NCI-H2171 treated with DMSO at 0.1 percent for 48 hours (cell line): ENCODE results near the gene CDKN3.
"Not testable (repeated sequence)": the region's sequence is repeated elsewhere in the genome, so short reads cannot be mapped to it uniquely, and the experiment has no call there.

Source experiments
- DNase-seq: peaks from one replicate; lab custom pipeline; 2025; lab: John Stamatoyannopoulos, UW

CDKN3 gene

GRCh38 chr14:54370323-54371198 is 26.2 kb upstream of the CDKN3 start:
- no peak for DNase-seq

- no peak for DNase-seq
Observed at GRCh38 chr14:54374117-54374884, 22.5 kb upstream of the CDKN3 start.

- DNase-seq = no peak
Observed at GRCh38 chr14:54377501-54377900, 19.3 kb upstream of the CDKN3 start.

GRCh38 chr14:54378893-54379292 is 17.9 kb upstream of the CDKN3 start:
- not testable (repeated sequence) for DNase-seq

GRCh38 chr14:54380558-54380957 is 16.2 kb upstream of the CDKN3 start:
- DNase-seq = not testable (repeated sequence)

GRCh38 chr14:54381821-54382220 is 15.0 kb upstream of the CDKN3 start:
- no peak for DNase-seq

GRCh38 chr14:54383835-54384234 is 13.0 kb upstream of the CDKN3 start:
- DNase-seq = no peak

GRCh38 chr14:54385556-54385955 is 11.3 kb upstream of the CDKN3 start:
- DNase-seq = no peak

- DNase-seq = no peak
Observed at GRCh38 chr14:54387328-54387727, 9.5 kb upstream of the CDKN3 start.

GRCh38 chr14:54392131-54392859 is 4.5 kb upstream of the CDKN3 start:
- no peak for DNase-seq

GRCh38 chr14:54392986-54393884 is 3.6 kb upstream of the CDKN3 start:
- not testable (repeated sequence) for DNase-seq

- DNase-seq = no peak
Observed at GRCh38 chr14:54394596-54394995, 2.2 kb upstream of the CDKN3 start.

GRCh38 chr14:54395284-54395683 is 1.5 kb upstream of the CDKN3 start:
- no peak for DNase-seq

- DNase-seq = no peak
Observed at GRCh38 chr14:54395716-54396115, 1.1 kb upstream of the CDKN3 start.

GRCh38 chr14:54396183-54396492 is 669 bp upstream of the CDKN3 start:
- no peak for DNase-seq

GRCh38 chr14:54399560-54399959 is 2.8 kb downstream of the CDKN3 start:
- DNase-seq = no peak

GRCh38 chr14:54403401-54404005 is 6.7 kb downstream of the CDKN3 start:
- DNase-seq = not testable (repeated sequence)

- DNase-seq = no peak
Observed at GRCh38 chr14:54410215-54410614, 13.4 kb downstream of the CDKN3 start.

GRCh38 chr14:54411371-54411770 is 14.6 kb downstream of the CDKN3 start:
- no peak for DNase-seq

- peak; percentile 25 for DNase-seq
Observed at GRCh38 chr14:54420478-54421142, 23.8 kb downstream of the CDKN3 start.

- DNase-seq = no peak
Observed at GRCh38 chr14:54423991-54424390, 27.2 kb downstream of the CDKN3 start.
